Activated naive CD4-positive, alpha-beta T cell treated with anti-CD3 and anti-CD28 coated beads, Interleukin-2, amount 10 ng/mL, durations not matched to agents 7 days and 5 days (primary cell): ENCODE results near the gene ADAM19.

Experiments
- CTCF ChIA-PET: fragments of 350-600 bp; sonication (Branson Sonifier 250); formaldehyde crosslinking; loops from one replicate; lab custom pipeline; 2021; ENCODE audit warnings: antibody characterized with exemption; lab: Charles Lee
- DNase-seq: peaks from one replicate; pipeline ENCODE4 v3.0.0-alpha.2; 2020
- H3K27ac Mint-ChIP-seq: one replicate; pipeline ENCODE4 v1.8.0; 2021; ENCODE audit warnings: mild to moderate bottlenecking, moderate library complexity, mixed read lengths
- H3K27me3 Mint-ChIP-seq: one replicate; pipeline ENCODE4 v1.8.0; 2021; ENCODE audit warnings: mild to moderate bottlenecking, mixed read lengths
- H3K36me3 Mint-ChIP-seq: one replicate; pipeline ENCODE4 v1.8.0; 2021; ENCODE audit warnings: mixed read lengths
- H3K4me1 Mint-ChIP-seq: one replicate; pipeline ENCODE4 v1.8.0; 2021; ENCODE audit warnings: mixed read lengths
- H3K4me3 Mint-ChIP-seq: one replicate; pipeline ENCODE4 v1.8.0; 2021; ENCODE audit warnings: mild to moderate bottlenecking, moderate library complexity, mixed read lengths
- H3K9me3 Mint-ChIP-seq: one replicate; pipeline ENCODE4 v1.8.0; 2021; ENCODE audit warnings: mixed read lengths

ADAM19 gene, protein sequence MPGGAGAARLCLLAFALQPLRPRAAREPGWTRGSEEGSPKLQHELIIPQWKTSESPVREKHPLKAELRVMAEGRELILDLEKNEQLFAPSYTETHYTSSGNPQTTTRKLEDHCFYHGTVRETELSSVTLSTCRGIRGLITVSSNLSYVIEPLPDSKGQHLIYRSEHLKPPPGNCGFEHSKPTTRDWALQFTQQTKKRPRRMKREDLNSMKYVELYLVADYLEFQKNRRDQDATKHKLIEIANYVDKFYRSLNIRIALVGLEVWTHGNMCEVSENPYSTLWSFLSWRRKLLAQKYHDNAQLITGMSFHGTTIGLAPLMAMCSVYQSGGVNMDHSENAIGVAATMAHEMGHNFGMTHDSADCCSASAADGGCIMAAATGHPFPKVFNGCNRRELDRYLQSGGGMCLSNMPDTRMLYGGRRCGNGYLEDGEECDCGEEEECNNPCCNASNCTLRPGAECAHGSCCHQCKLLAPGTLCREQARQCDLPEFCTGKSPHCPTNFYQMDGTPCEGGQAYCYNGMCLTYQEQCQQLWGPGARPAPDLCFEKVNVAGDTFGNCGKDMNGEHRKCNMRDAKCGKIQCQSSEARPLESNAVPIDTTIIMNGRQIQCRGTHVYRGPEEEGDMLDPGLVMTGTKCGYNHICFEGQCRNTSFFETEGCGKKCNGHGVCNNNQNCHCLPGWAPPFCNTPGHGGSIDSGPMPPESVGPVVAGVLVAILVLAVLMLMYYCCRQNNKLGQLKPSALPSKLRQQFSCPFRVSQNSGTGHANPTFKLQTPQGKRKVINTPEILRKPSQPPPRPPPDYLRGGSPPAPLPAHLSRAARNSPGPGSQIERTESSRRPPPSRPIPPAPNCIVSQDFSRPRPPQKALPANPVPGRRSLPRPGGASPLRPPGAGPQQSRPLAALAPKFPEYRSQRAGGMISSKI

DNA sequence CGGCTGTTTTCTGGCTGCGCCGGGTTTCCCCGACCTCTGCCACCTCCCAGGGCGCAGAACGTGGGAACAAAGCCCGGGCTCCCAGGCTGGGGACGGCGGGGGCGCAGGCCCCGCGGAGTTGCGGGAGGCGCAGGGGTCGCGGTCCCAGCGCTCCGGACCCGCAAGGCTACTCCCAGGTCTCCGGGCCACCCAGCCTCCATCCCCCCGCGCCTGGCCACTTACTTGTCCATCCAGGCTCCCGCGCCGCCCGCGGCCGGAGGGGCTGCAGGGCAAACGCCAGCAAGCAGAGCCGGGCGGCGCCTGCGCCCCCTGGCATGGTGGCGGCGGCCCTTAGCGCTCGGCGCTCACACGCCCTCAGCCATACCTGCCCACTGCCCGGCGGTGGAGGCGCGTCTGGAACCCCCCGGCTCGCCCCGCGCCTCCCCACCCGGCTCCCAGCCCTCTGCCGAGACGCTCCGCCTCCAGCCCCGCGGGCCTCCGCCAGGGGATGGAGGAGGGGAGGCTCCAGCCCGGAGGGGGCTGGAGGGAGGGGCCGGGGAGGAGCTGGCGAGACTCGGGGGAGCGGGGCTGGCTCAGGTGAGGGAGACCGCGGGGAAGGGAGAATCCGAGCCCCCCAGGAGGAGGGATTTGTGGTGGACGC is at the start of gene ADAM19:
TSS of gene ADAM19 (minus strand) at position 395 of the 640 bp plus-strand sequence. CDS start at position 316, 79 bp downstream.
- peaks cover 33% of the 10 kb centered on the region for H3K36me3 Mint-ChIP-seq
- H3K27ac Mint-ChIP-seq = peak within 1 kb of the TSS; percentile 40
- no peaks in the 10 kb centered on the region for H3K9me3 Mint-ChIP-seq
- CTCF ChIA-PET = no interaction called here
- peak within 1 kb of the TSS; percentile 86 for H3K4me3 Mint-ChIP-seq
- H3K27me3 Mint-ChIP-seq = peaks cover 25% of the 10 kb centered on the region
- peaks cover 77% of the 10 kb centered on the region for H3K4me1 Mint-ChIP-seq
- DNase-seq = peak; percentile 65

DNA sequence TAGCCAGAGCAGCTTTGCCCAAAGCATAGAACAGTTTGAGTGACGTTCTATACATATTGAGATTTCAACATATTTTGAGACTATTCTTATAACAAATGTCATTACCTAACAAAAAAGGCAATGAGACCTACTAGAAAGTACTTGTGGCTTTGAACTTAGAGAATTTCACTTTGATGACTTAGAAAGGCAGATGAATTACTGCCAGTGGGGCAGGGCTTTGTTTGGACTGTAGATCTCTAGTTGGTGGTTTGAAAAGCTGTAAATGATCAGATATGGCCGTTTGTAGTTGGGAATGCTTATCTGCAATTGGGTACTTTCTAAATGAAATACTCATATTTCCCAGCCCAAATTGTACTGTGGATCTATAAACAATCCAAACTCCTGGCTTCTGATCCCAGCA is 48.6 kb upstream of the ADAM19 start:
- CTCF ChIA-PET = no interaction called here
- peaks cover 8% of the 10 kb centered on the region for H3K36me3 Mint-ChIP-seq
- DNase-seq = no peak
- peaks cover 10% of the 10 kb centered on the region for H3K9me3 Mint-ChIP-seq
- no peak overlapping the region for H3K27ac Mint-ChIP-seq
- H3K27me3 Mint-ChIP-seq = peaks cover 34% of the 10 kb centered on the region
- peaks cover 2% of the 10 kb centered on the region for H3K4me1 Mint-ChIP-seq
- H3K4me3 Mint-ChIP-seq = no peak overlapping the region

DNA sequence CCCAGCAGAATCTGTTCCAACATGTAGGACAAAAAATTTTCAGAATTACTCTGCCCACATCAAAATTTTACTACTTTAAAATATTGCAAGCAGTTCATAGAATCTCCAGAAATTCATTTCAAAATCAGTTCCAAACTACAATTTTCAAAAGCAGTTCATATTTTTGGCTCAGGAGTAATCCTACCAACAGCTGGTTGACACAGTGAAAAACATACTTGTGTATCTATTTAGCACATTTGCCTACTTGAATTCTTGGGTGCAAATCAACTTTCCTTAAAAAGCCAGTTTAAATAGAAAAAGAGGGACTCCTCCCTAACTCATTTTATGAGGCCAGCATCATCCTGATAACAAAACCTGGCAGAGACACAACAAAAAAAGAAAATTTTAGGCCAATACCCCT is 45.2 kb upstream of the ADAM19 start:
- no peak overlapping the region for H3K4me3 Mint-ChIP-seq
- CTCF ChIA-PET = interaction anchor here (0.7 to 1.2 kb wide), 2 partner anchors 49 to 188 kb away, joined by 3 to 4 read pairs; no protein-coding TSS in a partner anchor
- H3K27me3 Mint-ChIP-seq = peaks cover 25% of the 10 kb centered on the region
- peaks cover 8% of the 10 kb centered on the region for H3K36me3 Mint-ChIP-seq
- H3K27ac Mint-ChIP-seq = no peak overlapping the region
- DNase-seq = no peak
- peaks cover 2% of the 10 kb centered on the region for H3K4me1 Mint-ChIP-seq
- H3K9me3 Mint-ChIP-seq = peaks cover 10% of the 10 kb centered on the region

DNA sequence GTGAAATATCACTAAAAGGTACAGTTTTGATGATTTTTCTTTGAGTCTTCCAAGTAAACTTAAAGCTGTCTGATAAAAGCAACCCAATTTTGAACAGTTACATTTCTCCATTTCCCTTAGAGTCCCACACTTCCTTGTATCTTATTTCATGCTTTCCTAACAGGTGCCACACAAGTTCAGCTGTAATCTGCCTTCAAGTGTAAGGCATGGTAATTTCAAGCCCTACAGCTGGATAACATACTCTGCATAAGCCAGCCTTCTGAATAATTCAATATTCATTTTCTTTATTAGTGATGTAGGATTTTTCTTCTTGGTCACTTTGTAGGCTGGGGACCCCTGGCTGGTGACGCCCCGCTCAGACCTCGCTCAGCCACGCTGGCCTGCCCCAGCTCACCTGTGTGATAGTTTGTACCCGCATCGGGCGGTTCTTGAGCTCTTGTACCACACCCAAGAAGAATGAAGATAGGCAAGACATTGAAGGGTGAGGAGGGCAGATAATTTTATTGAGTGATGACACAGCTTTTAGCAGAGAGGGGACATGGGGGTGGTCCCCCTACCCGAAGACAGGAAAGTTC is 42.7 kb upstream of the ADAM19 start:
- H3K4me3 Mint-ChIP-seq = no peak overlapping the region
- peaks cover 13% of the 10 kb centered on the region for H3K4me1 Mint-ChIP-seq
- CTCF ChIA-PET = no interaction called here
- DNase-seq = no peak
- no peak overlapping the region for H3K27ac Mint-ChIP-seq
- H3K36me3 Mint-ChIP-seq = peaks cover 15% of the 10 kb centered on the region
- H3K9me3 Mint-ChIP-seq = peaks cover 10% of the 10 kb centered on the region
- peaks cover 25% of the 10 kb centered on the region for H3K27me3 Mint-ChIP-seq

DNA sequence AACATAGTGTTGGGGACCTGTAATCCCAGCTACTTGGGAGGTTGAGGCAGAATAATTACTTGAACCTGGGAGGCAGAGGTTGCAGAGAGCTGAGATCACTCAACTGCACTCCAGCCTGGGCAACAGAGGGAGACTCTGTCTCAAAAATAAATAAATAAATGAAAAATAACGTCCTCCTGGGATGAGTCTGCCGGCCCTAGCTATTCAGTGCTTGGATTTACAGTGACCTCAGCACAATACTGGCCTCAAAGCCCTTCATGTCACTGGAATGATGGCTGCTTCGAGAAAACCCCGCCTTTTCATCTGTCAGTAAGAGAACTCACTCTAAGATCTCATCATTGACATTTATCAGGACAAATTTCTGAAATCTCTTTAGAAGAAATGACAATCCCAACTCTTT is 41.2 kb upstream of the ADAM19 start:
- peaks cover 18% of the 10 kb centered on the region for H3K27me3 Mint-ChIP-seq
- CTCF ChIA-PET = interaction anchor here (0.9 kb wide), 1 partner anchor 73 kb away, joined by 3 read pairs; no protein-coding TSS in a partner anchor

DNA sequence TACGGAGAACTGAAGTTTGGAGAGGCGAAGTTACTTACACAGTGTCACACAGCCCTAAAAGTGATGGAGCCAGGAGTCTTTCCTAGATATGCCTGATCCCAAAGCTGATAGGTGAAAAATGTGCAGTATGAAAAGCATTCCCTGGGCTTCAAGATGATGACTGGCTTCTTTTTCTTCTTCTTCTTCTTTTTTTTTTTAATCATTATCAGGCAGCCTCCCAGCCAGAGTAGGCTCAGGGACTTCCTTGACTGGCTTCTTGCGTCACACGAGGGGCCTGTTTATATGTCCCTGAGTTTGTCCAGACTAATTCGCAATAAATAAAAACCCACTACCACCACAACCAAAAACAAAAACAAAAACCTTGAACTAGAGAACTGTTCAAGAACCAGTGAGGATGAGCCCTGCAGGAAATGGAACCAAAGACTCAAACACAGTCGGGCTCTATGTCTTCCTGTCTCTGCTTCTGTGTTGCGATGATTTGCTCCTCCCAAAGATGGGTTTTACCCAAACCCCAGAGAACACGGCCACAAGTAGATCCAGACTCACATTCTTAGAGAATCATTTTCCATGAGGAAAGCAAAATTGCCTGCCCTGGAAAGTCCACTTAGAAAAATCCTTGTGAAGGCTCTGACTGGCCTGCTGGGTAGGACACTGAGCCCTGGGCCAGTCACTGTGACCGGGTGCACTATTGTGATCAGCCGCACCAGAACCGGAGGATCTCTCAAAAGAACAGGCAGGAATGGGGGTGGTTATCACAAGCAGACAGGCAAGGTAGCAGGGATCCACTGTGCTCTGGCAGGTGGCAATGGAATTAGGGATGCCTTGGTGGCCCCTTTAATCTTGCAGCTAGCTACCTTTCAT is 38.0 kb upstream of the ADAM19 start:
- peaks cover 6% of the 10 kb centered on the region for H3K36me3 Mint-ChIP-seq
- H3K4me1 Mint-ChIP-seq = peaks cover 45% of the 10 kb centered on the region
- H3K27ac Mint-ChIP-seq = peak overlapping the region; percentile 91
- CTCF ChIA-PET = interaction anchor here (0.8 kb wide), 1 partner anchor 54 kb away, joined by 3 read pairs; no protein-coding TSS in a partner anchor
- DNase-seq = no peak
- peak overlapping the region; percentile 52 for H3K4me3 Mint-ChIP-seq
- peaks cover 3% of the 10 kb centered on the region for H3K27me3 Mint-ChIP-seq
- H3K9me3 Mint-ChIP-seq = no peaks in the 10 kb centered on the region

More for the DNA sequence above, 41.2 kb upstream of the ADAM19 start:
- Mint-ChIP-seq H3K4me3 (no peak overlapping the region), H3K4me1 (peaks cover 23% of the 10 kb centered on the region), H3K9me3 (peaks cover 6% of the 10 kb centered on the region), H3K27ac (no peak overlapping the region), H3K36me3 (peaks cover 6% of the 10 kb centered on the region)
- DNase-seq = no peak

DNA sequence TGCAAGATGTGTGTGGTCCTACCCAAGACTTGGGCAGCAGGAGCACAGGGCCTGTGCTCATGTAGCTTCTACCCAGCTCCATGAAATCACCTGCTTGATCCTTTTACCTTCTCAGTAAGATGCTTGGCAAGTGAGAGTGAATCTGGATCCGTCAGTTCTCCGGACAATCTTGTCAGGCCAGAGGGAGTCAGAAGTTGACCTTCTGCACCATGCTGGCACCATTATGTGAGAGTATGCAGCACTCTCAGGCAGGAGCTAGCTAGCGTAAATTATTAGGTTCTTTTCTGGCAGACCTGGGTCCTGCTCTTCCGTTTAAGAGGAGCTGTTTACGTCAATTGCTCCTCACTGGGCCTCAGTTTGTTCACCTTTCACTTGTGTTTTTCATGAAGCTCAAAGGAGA is 37.0 kb upstream of the ADAM19 start:
- no peak overlapping the region for H3K4me3 Mint-ChIP-seq
- peaks cover 8% of the 10 kb centered on the region for H3K36me3 Mint-ChIP-seq
- no peak overlapping the region for H3K27ac Mint-ChIP-seq
- DNase-seq = no peak
- no peaks in the 10 kb centered on the region for H3K9me3 Mint-ChIP-seq
- peaks cover 56% of the 10 kb centered on the region for H3K4me1 Mint-ChIP-seq
- CTCF ChIA-PET = interaction anchor here (0.5 to 0.8 kb wide), 2 partner anchors 19 to 55 kb away, joined by 3 read pairs; no protein-coding TSS in a partner anchor
- H3K27me3 Mint-ChIP-seq = peaks cover 3% of the 10 kb centered on the region

DNA sequence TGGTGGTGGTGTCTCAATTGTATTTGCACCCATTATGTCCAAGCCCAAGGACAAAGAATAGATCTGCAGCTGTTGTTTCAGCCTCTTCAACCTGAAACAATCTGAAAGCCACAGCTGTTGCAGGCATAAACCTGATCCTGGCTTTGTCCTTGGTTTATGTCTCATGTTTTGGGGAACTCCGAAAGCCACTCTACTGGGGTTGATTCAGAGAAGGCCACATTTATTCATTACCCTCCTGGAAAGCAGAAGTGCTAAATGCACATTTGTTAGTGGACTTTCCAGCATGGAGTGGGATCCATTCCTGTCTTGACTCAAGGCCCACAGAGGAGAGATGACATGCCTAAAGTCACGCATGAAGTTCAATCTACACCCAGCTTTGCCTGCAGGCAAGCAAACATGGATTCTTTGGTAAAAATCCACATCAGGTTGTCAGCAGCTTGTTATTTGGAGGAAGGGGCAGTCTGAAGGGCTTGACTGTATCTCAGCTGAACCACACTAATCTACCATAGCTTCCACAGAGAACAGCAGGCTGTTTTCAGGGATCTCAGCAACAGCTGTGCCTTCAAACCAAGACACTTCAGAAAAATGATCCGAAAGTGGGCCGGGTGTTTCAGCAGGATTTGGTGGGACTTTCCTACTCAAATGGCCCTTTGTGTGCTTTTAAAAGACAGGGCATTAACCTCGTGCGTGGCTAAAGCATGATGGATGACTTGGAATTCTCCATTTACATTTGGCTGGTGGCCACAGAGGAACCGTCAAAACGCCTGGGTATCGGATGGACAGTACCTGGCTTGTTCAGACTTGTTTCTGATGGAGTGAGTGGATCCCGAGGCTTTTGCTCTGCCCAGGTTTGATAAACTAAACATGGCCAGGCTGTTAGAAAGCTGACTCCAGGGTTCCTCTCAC is 36.2 kb upstream of the ADAM19 start:
- Mint-ChIP-seq H3K27me3 (peaks cover 3% of the 10 kb centered on the region), H3K36me3 (peaks cover 8% of the 10 kb centered on the region), H3K27ac (no peak overlapping the region), H3K4me1 (peaks cover 63% of the 10 kb centered on the region), H3K4me3 (no peak overlapping the region), H3K9me3 (no peaks in the 10 kb centered on the region)
- CTCF ChIA-PET = interaction anchor here (0.5 kb wide), 1 partner anchor 18 kb away, joined by 3 read pairs; no protein-coding TSS in a partner anchor
- DNase-seq = no peak

DNA sequence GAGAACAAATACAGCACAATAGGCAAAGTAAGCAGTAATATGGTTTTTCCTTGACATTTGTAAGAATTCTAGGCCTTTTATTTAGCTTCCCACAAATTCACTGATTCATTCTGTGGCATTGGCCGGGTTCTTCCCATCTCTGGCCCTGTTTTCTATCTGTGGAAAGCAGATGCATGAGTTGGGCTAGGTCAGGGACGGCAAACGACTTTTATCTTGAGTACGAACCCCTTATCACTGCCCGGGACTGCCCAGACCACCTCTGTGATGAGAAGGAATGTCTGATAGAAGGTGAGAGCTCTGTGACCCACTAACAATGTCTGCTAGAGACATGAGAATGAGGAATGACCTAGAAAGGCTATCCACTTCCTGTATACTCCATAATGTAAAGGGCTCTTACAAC is 35.4 kb upstream of the ADAM19 start:
- no peak for DNase-seq
- CTCF ChIA-PET = no interaction called here
- Mint-ChIP-seq H3K4me1 (peaks cover 67% of the 10 kb centered on the region), H3K36me3 (peaks cover 8% of the 10 kb centered on the region), H3K27me3 (peaks cover 3% of the 10 kb centered on the region), H3K4me3 (no peak overlapping the region), H3K9me3 (no peaks in the 10 kb centered on the region), H3K27ac (no peak overlapping the region)

DNA sequence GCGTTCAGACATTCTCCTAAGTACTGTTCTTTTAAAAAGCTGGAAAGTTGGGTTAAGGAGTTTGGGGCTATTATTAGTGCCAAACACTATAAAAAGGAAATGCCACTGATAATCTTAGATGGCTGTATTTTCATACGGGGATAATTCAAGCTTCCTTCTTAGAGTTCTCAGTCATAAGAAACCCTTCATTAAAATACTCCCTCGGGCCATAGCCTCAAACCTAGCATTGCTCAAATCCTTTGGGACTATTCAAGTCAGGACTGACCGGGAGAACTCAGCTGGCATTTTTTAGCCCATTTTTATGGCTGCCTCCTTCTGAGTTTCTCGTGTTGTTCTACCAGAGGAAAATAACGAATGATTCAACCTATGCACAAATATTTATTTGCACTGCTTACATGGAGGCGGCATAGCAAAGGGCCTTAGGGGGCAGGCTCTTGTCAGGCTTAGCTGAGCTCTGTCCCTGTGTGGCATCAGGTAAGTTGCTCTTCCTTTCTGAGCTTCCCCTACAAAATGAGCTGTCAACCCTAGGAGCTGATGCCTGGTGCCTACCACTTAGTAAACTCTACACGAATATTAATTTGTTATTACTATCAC is 33.5 kb upstream of the ADAM19 start:
- Mint-ChIP-seq H3K9me3 (no peaks in the 10 kb centered on the region), H3K4me1 (peaks cover 81% of the 10 kb centered on the region), H3K36me3 (peaks cover 7% of the 10 kb centered on the region), H3K4me3 (no peak overlapping the region), H3K27me3 (no peaks in the 10 kb centered on the region), H3K27ac (peak overlapping the region; percentile 84)
- CTCF ChIA-PET = interaction anchor here (1.5 kb wide), 1 partner anchor 43 kb away, joined by 3 read pairs; no protein-coding TSS in a partner anchor
- DNase-seq = no peak

DNA sequence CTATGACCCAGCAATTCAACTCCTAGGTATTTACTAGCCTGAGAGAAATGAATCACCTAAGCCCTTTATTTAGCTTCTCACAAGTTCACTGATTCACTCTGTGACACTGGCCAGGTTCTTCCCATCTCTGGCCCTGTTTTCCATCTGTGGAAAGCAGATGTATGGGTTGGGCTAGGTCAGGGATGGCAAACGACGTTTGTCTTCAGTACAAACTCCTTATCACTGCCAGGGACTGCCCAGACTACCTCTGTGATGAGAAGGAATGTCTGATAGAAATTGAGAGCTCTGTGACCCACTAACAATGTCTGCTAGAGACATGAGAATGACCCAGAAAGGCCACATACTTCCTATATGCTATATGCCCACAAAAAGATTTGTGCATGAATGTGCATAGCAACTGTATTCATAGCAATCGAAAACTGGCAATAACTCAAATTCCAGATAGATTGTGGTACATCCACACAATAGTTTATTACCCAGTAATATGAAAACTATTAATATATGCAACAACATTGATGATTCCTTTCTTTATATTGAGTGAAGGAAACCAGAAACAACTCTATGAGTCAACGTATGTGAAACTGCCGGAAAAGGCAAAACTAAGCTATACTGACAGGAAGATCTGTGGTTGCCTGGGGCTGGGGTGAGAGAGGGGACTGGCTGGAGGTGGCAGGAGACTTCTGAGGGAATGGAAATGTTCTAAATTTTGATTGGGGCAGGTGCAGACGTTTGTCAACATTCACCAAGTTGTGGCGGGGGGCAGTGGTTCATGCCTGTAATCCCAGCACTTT is 32.0 kb upstream of the ADAM19 start:
- Mint-ChIP-seq H3K27me3 (no peaks in the 10 kb centered on the region), H3K9me3 (no peaks in the 10 kb centered on the region), H3K36me3 (peaks cover 2% of the 10 kb centered on the region), H3K4me3 (peak overlapping the region; percentile 3), H3K27ac (peak overlapping the region; percentile 84), H3K4me1 (peaks cover 81% of the 10 kb centered on the region)
- CTCF ChIA-PET = interaction anchor here (0.6 to 1.5 kb wide), 8 partner anchors 11 to 176 kb away, joined by 3 to 6 read pairs (median 3); no protein-coding TSS in a partner anchor
- peak; percentile 79 for DNase-seq
